Fibroblast of skin of scalp (primary cell): ENCODE data around the gene CYTIP.
"Not testable (repeated sequence)": the region's sequence is repeated elsewhere in the genome, so short reads cannot be mapped to it uniquely, and the experiment has no call there.

Experiments used
- DNase-seq: peaks from one replicate; pipeline ENCODE4 v3.0.0-alpha.2; 2013

Gene CYTIP

GRCh38 chr2:157421964-157422363 is 21.9 kb downstream of the CYTIP start:
- DNase-seq, result no peak

DNA sequence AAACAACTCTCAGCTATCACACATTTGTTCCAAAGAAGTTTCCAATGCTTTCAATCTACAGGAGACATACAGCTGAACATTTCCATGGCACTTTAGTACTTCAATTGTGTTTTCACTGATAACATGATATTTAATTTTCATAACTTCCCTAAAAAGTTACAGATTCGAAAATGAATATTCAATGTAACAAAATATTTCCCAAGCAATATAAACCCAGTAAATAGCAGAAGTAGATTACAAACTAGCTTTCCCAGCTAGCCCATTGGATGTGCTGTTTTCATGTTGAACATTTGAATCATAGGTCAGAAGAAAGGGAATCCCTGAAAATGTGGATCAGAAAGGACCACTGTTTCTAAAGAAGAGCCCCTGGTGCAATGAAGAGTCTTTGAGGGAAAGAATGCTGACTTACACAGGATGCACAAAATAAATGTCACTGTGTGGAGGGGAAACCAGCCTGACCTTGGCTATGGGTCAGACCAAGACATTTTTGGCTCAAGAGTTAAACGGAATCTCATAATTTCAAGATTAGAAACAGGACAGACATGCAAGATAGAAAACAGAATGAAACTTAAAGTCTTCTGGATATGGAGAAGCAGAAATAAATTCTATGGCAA is 22.5 kb downstream of the CYTIP start:
- no peak for DNase-seq

- no peak for DNase-seq
These were observed 23.0 kb downstream of the CYTIP start for GRCh38 chr2:157420771-157421323.

- no peak for DNase-seq
These were observed 24.8 kb downstream of the CYTIP start for GRCh38 chr2:157419031-157419575.

GRCh38 chr2:157418239-157418641 is 25.6 kb downstream of the CYTIP start:
- no peak for DNase-seq

DNA sequence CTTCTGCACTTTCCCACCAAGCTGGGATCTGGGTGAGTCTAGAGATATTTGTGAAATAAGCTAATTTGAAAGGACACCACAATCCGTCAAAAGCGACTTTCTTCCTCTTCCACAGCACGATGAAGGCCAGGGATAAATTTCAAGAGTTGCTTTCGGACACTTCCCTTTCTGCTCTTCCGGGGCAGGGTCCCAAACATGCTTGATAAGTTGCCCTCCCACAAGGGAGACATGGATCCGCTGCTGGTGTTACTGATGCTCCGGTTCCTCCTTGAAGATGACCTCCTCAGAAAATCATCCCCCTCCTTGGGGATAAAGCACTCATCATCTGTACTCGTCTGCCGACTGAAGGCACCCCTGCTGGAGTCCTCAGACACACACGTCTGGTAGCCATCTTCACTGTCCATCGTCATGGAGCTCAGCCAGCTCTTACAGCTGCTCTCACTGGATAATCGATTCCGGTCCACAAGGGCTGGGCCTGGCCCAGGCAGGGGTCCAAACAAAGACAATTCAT is 28.2 kb downstream of the CYTIP start:
- no peak for DNase-seq

DNA sequence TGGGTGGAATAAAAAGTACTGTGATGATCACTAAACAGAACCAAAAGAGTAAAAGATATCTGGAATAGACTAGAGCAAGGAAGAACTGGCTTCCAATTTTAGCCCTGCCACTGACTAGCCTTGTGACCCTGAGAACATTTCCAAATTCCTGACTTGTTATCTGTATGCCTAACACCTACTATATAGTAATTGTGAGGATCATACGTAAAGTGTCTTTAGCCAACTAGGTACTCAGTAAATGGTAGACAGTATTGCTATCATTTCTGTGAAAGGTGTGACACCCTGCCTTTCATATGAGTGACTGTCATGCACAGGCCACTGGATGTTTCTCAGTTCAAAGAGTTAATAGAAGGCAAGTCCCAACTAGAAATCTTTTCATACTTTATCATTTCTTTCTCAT is 29.8 kb downstream of the CYTIP start:
- no peak for DNase-seq

DNA sequence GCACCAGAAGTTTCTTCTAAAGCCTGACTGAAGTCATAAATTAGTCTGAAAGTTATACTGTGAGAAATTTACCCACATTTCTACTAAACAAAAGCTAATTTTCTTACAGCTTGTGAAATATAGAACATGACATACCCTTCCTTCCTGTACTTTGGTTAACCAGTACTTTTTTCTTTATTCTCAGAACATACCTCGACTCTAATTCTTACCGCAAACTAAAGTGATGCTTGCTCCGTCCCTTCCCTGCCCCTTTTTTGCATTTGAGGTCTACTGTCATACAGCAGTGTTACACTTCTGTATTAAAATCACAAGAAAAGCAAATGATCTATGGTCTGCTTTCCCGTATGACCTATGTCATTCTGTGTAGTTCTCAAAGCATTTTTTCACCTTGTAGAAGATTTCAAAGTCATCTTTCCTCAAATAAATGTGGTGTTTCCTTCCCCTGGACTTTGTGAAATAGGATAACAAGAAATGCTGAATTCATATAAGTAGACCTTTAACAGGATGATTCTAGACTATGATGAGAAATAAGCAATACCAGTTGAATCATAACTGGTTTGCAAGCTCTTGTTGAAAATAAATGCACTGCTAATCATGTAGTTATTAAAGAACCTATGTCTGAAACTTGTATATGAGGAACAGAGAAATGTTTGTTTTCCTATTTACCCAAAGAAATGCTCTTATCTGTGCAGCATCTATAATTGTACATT is 30.4 kb downstream of the CYTIP start:
- no peak for DNase-seq

DNA sequence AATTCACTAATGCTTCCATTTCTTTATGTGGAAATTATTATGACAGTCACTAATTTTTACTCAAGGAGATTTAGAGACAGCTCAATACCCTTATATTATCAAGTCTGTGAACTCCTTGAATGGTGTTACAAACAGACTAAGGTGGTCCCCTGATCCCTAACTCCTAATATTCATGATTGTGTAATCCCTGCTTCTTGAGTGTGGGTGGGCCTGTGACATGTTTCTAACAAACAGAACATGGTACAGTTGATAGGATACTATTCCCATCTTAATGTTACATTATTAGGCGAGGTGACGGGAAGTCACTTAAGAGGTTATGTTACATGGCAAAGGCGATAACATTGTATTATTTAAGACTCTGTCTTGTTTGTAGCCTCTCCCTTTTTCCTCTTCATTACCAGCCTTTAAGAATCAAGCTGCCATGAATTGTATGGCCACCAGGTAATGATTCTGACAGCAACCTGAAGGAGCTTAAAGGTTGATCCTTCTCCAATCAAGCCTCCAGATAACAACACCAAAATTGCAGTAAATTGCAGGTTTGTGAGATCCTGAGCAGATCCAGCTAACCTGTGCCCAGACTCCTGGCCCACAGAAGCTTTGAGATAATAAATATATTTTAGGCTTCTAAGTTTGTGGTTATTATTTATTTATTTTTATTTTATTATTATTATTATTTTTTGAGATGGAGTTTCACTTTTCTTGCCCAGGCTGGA is 32.1 kb downstream of the CYTIP start:
- no peak for DNase-seq

DNA sequence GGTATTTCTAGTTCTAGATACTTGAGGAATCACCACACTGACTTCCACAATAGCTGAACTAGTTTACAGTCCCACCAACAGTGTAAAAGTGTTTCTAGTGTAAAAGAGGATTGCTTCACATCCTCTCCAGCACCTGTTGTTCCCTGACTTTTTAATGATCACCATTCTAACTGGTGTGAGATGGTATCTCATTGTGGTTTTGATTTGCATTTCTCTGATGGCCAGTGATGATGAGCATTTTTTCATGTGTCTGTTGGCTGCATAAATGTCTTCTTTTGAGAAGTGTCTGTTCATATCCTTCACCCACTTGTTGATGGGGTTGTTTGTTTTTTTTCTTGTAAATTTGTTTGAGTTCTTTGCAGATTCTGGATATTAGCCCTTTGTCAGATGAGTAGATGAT is 38.5 kb downstream of the CYTIP start:
- DNase-seq, result not testable (repeated sequence)

GRCh38 chr2:157404363-157404762 is 39.5 kb downstream of the CYTIP start:
- no peak for DNase-seq

DNA sequence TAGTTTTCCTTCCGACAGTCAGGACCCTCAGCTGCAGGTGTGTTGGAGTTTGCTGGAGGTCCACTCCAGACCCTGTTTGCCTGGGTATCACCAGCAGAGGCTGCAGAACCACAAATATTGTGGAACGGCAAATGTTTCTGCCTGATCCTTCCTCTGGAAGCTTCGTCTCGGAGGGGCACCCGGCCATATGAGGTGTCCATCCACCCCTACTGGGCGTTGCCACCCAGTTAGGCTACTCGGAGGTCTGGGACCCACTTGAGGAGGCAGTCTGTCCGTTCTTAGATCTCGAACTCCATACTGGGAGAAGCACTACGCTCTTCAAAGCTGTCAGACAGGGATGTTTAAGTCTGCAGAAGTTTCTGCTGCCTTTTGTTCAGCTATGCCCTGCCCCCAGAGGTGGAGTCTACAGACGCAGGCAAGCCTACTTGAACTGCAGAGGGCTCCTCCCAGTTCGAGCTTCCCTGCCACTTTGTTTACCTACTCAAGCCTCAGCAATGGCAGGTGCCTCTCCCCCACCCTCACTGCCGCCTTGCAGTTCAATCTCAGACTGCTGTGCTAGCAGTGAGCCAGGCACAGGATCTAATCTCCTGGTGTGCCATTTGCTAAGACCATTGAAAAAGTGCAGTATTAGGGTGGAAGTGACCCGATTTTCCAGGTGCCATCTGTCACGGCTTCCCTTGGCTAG is 40.9 kb downstream of the CYTIP start:
- not testable (repeated sequence) for DNase-seq

DNA sequence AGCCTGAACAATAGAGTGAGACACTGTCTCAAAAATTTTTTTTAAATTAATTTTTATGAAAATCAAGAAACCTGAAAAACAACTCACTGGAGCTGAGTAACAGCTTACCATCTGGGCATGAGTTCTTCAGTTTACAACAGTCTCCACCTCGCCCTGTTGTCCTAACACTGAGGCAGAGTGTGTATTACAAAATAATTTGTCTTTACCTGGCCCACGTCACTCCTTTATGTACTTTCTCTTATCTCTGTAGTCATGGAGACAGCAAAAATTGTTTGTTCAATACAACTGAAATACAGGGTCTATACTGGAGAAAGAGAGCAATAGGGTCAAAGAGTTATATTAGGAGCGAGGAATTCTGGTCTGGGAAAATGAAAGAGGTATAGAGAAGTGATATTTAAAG is 48.1 kb downstream of the CYTIP start:
- no peak for DNase-seq

GRCh38 chr2:157394928-157395327 is 49.0 kb downstream of the CYTIP start:
- DNase-seq, result no peak

DNA sequence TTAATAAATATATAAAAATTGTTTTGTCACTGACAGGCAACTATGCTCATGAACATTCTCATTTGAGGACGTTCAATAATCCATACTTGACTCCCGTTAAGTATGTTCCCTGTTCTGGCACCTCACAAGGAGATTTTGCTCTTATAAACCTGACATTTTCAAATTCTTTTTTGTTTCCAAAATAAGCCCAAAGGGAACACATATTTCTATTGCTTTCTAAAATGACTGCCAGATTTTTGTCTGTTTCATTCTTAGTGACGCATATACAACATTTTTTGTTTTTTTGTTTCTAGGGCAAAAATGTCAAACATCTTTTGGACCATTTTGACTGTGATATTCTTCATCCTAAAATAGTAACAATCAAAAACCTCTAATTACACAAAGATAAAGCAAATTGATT is 50.5 kb downstream of the CYTIP start:
- no peak for DNase-seq

DNA sequence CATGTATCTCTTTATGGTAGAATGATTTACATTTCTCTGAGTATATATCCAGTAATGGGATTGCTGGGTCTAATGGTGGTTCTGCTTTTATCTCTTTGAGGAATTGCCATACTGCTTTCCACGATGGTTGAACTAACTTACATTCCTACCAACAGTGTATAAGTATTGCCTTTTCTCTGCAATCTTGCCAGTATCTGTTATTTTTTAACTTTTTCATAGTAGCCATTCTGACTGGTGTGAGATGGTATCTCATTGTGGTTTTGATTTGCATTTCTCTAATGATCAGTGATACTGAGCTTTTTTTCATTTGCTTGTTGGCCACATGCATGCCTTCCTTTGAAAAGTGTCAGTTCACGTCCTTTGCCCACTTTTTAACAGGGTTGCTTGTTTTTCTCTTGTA is 55.1 kb downstream of the CYTIP start:
- no peak for DNase-seq

DNA sequence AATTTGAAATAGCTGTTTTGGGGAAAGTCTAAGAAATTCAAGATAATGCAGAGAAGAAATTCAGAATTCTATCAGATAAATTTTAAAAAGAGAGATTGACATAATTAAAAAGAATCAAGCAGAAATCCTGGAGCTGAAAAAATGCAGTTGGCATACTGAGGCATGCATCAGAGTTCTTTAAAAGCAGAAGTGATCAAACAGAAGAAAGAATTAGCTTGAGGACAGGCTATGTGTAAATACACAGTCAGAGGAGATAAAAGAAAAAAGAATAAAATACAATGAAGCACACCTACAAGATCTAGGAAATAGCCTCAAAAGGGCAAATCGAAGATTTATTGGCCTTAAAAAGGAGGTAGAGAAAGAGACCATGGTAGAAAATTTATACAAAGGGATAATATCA is 57.1 kb downstream of the CYTIP start:
- DNase-seq, result no peak

DNA sequence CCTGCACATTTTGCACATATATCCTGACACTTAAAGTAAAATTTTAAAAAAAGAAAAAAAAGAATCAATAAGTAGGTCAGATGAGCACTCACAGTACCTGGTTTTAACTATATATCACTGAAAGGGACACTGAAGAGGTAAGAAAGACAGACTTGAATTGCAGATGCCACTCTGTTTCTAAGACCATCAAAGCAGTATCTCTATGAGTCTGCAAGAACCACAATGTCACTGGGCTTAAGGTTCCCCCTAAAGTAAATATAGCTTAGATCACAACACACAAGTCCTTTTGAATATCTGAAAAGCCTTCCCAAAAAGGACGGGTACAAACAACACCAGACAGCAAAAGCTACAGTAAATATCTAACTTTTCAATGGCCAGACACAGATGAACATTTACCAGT is 57.6 kb downstream of the CYTIP start:
- DNase-seq, result no peak

DNA sequence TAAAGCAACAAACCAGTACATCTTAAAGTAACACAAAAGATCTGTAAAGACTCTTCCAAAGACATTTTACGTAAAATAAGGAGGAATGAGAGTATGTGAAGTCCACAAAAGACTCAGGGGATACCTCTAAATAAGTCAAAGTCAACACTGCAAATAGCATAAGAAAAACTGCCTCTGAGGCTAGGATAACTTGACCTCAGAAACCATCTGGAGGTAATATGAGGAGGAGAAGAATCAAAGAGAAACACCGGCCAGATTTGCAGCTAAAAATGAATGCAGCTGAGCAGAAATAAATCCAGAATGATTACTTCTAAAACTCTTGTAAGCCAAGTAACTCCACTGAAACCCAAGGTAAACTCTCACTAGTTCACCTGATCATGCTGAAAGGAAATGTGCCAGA is 66.0 kb downstream of the CYTIP start:
- no peak for DNase-seq

DNA sequence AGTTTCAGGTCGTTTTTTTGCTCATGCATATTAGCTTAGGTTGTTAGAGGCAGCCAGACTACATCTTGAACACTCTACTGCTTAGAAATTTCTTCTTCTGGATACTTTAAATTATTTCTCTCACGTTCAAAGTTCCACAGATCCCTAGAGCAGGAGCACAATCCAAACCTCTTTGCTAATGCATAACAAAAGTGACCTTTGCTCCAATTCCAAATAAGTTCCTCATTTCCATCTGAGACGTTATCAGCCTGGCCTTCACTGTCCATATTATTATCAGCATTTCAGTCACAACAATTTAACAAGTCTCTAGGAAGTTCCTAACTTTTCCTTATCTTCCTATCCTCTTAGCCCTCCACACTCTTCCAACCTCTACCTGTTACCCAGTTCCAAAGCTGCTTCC is 67.8 kb downstream of the CYTIP start:
- no peak for DNase-seq

DNA sequence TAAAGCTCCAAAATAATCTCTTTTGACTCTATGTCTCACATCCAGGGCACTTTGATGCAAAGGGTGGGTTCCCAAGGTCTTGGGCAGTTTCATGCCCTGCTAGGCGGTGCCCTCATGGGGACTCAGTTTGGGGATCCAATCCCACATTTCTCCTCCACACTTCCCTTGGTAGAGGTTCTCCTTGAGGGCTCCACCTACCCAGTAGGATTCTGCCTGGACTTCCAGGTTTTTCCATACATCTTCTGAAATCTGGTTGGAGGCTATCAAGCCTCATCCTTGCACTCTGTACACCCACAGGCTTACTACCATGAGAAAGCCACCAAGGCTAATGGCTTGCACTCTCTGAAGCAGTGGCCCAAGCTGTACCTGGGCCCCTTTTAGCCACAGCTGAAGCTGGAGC is 68.5 kb downstream of the CYTIP start:
- DNase-seq, result no peak

GRCh38 chr2:157368508-157368907 is 75.4 kb downstream of the CYTIP start:
- DNase-seq, result not testable (repeated sequence)

- DNase-seq, result no peak
These were observed 76.2 kb downstream of the CYTIP start for GRCh38 chr2:157367704-157368103.
